Measurements from ENCODE around the gene TBKBP1.

- no peak for TF ChIP-seq CTCF (IDR thresholded peaks at IDR 0.05; ENCODE audit: low read length)
- TF ChIP-seq EZH2 (IDR thresholded peaks at IDR 0.05; ENCODE audit: borderline replicate concordance, low read length): no peak
Measured at GRCh38 chr17:47714773-47715396, 20.9 kb downstream of the TBKBP1 start.

All from OCI-LY1 (cell line).